HG03432 (cell line): ENCODE data around the gene ACOXL.

Source experiments
- ATAC-seq: cut with Tn5 transposase; IDR thresholded peaks from one replicate; pipeline ENCODE4 v1.9.1; 2021; ENCODE audit warnings: mild to moderate bottlenecking, moderate library complexity; ENCODE audit not compliant: unreplicated experiment

ACOXL gene

GRCh38 chr2:110790907-110791306 lies 58.5 kb downstream of the ACOXL start:
- no peak for ATAC-seq

- no peak for ATAC-seq
Observed at GRCh38 chr2:110791435-110791834, 59.1 kb downstream of the ACOXL start.

GRCh38 chr2:110793034-110793433 lies 60.7 kb downstream of the ACOXL start:
- no peak for ATAC-seq

GRCh38 chr2:110794390-110794789 lies 62.0 kb downstream of the ACOXL start:
- ATAC-seq: no peak

GRCh38 chr2:110794951-110795350 lies 62.6 kb downstream of the ACOXL start:
- ATAC-seq: no peak

GRCh38 chr2:110796716-110797301 lies 64.4 kb downstream of the ACOXL start:
- no peak for ATAC-seq

- no peak for ATAC-seq
Observed at GRCh38 chr2:110799376-110799775, 67.0 kb downstream of the ACOXL start.

GRCh38 chr2:110800611-110801402 lies 68.4 kb downstream of the ACOXL start:
- ATAC-seq: no peak

- no peak for ATAC-seq
Observed at GRCh38 chr2:110802208-110802932, 70.0 kb downstream of the ACOXL start.

GRCh38 chr2:110804433-110804832 lies 72.1 kb downstream of the ACOXL start:
- no peak for ATAC-seq

GRCh38 chr2:110804915-110805314 lies 72.5 kb downstream of the ACOXL start:
- peak; percentile 79 for ATAC-seq

GRCh38 chr2:110805894-110806452 lies 73.6 kb downstream of the ACOXL start:
- ATAC-seq: peak; percentile 62

- ATAC-seq: no peak
Observed at GRCh38 chr2:110807522-110807921, 75.1 kb downstream of the ACOXL start.

GRCh38 chr2:110810404-110810803 lies 78.0 kb downstream of the ACOXL start:
- no peak for ATAC-seq

- no peak for ATAC-seq
Observed at GRCh38 chr2:110812726-110813645, 80.6 kb downstream of the ACOXL start.

GRCh38 chr2:110813896-110814295 lies 81.5 kb downstream of the ACOXL start:
- no peak for ATAC-seq

- no peak for ATAC-seq
Observed at GRCh38 chr2:110815938-110816337, 83.6 kb downstream of the ACOXL start.

GRCh38 chr2:110816404-110817365 lies 84.3 kb downstream of the ACOXL start:
- ATAC-seq: no peak

- ATAC-seq: no peak
Observed at GRCh38 chr2:110818767-110819481, 86.6 kb downstream of the ACOXL start.
